ENCODE measurements around the gene RXFP1. TPM values are rescaled to one million over a fixed set of nuclear protein-coding genes. Genes with fewer than 3 reads are reported as not detected.

Gene RXFP1
- total and polyA plus RNA-seq, 2 donors from 2014 or later = 1.4 to 1.7 TPM

GRCh38 chr4:158535130-158535614, 13.5 kb downstream of the RXFP1 start:
- Histone ChIP-seq H3K36me3 (ENCODE audit: control insufficient read depth in 2 of 3, insufficient read depth in 3 of 3, low read length in 3 of 3) (no peaks in the 10 kb centered on the region), H3K9ac (ENCODE audit: low read length in 3 of 3) (no peak overlapping the region), H3K4me3 (ENCODE audit: low read length in 3 of 3) (no peak overlapping the region), H3K27ac (ENCODE audit: low read depth in 2 of 2, low read length in 2 of 2) (no peak overlapping the region), H3K9me3 (ENCODE audit: control insufficient read depth in 2 of 3, insufficient read depth in 1 of 3, low read length in 3 of 3) (no peaks in the 10 kb centered on the region), H3K27me3 (ENCODE audit: control insufficient read depth, insufficient read depth, low read length) (no peaks in the 10 kb centered on the region), H3K4me1 (ENCODE audit: control insufficient read depth in 2 of 3, insufficient read depth in 2 of 3, low read depth in 1 of 3, low read length in 3 of 3) (no peaks in the 10 kb centered on the region)
- intact Hi-C loops (cut with DNase I) = no loop called here
- FAIRE-seq (no peak), DNase-seq (no peak)
- TF ChIP-seq CTCF (IDR thresholded peaks at IDR 0.05; ENCODE audit: borderline replicate concordance, extremely low read depth, insufficient read depth) = no peak

- DNase-seq = no peak
- intact Hi-C loops (cut with DNase I) = no loop called here
- no peak for TF ChIP-seq CTCF (IDR thresholded peaks at IDR 0.05; ENCODE audit: borderline replicate concordance, extremely low read depth, insufficient read depth)
- Histone ChIP-seq H3K36me3 (ENCODE audit: control insufficient read depth in 2 of 3, insufficient read depth in 3 of 3, low read length in 3 of 3) (no peaks in the 10 kb centered on the region), H3K4me1 (ENCODE audit: control insufficient read depth in 2 of 3, insufficient read depth in 2 of 3, low read depth in 1 of 3, low read length in 3 of 3) (no peaks in the 10 kb centered on the region), H3K9ac (ENCODE audit: low read length in 3 of 3) (no peak overlapping the region), H3K27me3 (ENCODE audit: control insufficient read depth, insufficient read depth, low read length) (no peaks in the 10 kb centered on the region), H3K9me3 (ENCODE audit: control insufficient read depth in 2 of 3, insufficient read depth in 1 of 3, low read length in 3 of 3) (no peaks in the 10 kb centered on the region), H3K4me3 (ENCODE audit: low read length in 3 of 3) (no peak overlapping the region), H3K27ac (ENCODE audit: low read depth in 2 of 2, low read length in 2 of 2) (no peak overlapping the region)
- no peak for FAIRE-seq
These were observed 15.2 kb downstream of the RXFP1 start for GRCh38 chr4:158536833-158537232.

- FAIRE-seq = no peak
These were observed 16.5 kb downstream of the RXFP1 start for GRCh38 chr4:158538176-158538575.

More at GRCh38 chr4:158538176-158538575, 16.5 kb downstream of the RXFP1 start:
- DNase-seq = no peak
- no peaks in the 10 kb centered on the region for H3K27me3 ChIP-seq (ENCODE audit: control insufficient read depth, insufficient read depth, low read length)
- TF ChIP-seq CTCF (IDR thresholded peaks at IDR 0.05; ENCODE audit: borderline replicate concordance, extremely low read depth, insufficient read depth) = no peak
- no peaks in the 10 kb centered on the region for H3K4me1 ChIP-seq (ENCODE audit: control insufficient read depth in 2 of 3, insufficient read depth in 2 of 3, low read depth in 1 of 3, low read length in 3 of 3)
- H3K27ac ChIP-seq (ENCODE audit: low read depth in 2 of 2, low read length in 2 of 2) = no peak overlapping the region
- no peak overlapping the region for H3K4me3 ChIP-seq (ENCODE audit: low read length in 3 of 3)
- no peaks in the 10 kb centered on the region for H3K9me3 ChIP-seq (ENCODE audit: control insufficient read depth in 2 of 3, insufficient read depth in 1 of 3, low read length in 3 of 3)
- intact Hi-C loops (cut with DNase I) = no loop called here
- H3K9ac ChIP-seq (ENCODE audit: low read length in 3 of 3) = no peak overlapping the region
- H3K36me3 ChIP-seq (ENCODE audit: control insufficient read depth in 2 of 3, insufficient read depth in 3 of 3, low read length in 3 of 3) = no peaks in the 10 kb centered on the region

Data from kidney (tissue), 14 donors.